ENCODE measurements around the gene GFOD1. TPM values are rescaled to one million over a fixed set of nuclear protein-coding genes. Genes with fewer than 3 reads are reported as not detected.
"Not testable (repeated sequence)": the region's sequence is repeated elsewhere in the genome, so short reads cannot be mapped to it uniquely, and the experiment has no call there.

GFOD1 gene
- total RNA-seq, 1 experiment from 2014 or later, result 5.6 TPM

- no peak for DNase-seq (ENCODE audit: extremely low read depth, low read depth)
These were observed 20.2 kb downstream of the GFOD1 start for GRCh38 chr6:13467216-13467600.

GRCh38 chr6:13466304-13467215, 20.8 kb downstream of the GFOD1 start:
- no peak for DNase-seq (ENCODE audit: extremely low read depth, low read depth)

GRCh38 chr6:13465734-13466133, 21.7 kb downstream of the GFOD1 start:
- no peak for DNase-seq (ENCODE audit: extremely low read depth, low read depth)

GRCh38 chr6:13463941-13464340, 23.5 kb downstream of the GFOD1 start:
- no peak for DNase-seq (ENCODE audit: extremely low read depth, low read depth)

GRCh38 chr6:13463328-13463717, 24.1 kb downstream of the GFOD1 start:
- no peak for DNase-seq (ENCODE audit: extremely low read depth, low read depth)

- DNase-seq (ENCODE audit: extremely low read depth, low read depth), result no peak
These were observed 24.7 kb downstream of the GFOD1 start for GRCh38 chr6:13462458-13463327.

- DNase-seq (ENCODE audit: extremely low read depth, low read depth), result no peak
These were observed 25.6 kb downstream of the GFOD1 start for GRCh38 chr6:13461805-13462204.

- no peak for DNase-seq (ENCODE audit: extremely low read depth, low read depth)
These were observed 26.1 kb downstream of the GFOD1 start for GRCh38 chr6:13461307-13461706.

GRCh38 chr6:13460289-13460688, 27.1 kb downstream of the GFOD1 start:
- DNase-seq (ENCODE audit: extremely low read depth, low read depth), result not testable (repeated sequence)

GRCh38 chr6:13457577-13457976, 29.8 kb downstream of the GFOD1 start:
- no peak for DNase-seq (ENCODE audit: extremely low read depth, low read depth)

GRCh38 chr6:13455552-13455966, 31.8 kb downstream of the GFOD1 start:
- DNase-seq (ENCODE audit: extremely low read depth, low read depth), result no peak

GRCh38 chr6:13454286-13455221, 32.8 kb downstream of the GFOD1 start:
- no peak for DNase-seq (ENCODE audit: extremely low read depth, low read depth)

- peak; percentile 6 for DNase-seq (ENCODE audit: extremely low read depth, low read depth)
These were observed 33.6 kb downstream of the GFOD1 start for GRCh38 chr6:13453771-13454251.

- no peak for DNase-seq (ENCODE audit: extremely low read depth, low read depth)
These were observed 34.2 kb downstream of the GFOD1 start for GRCh38 chr6:13453153-13453552.

GRCh38 chr6:13452346-13453117, 34.9 kb downstream of the GFOD1 start:
- DNase-seq (ENCODE audit: extremely low read depth, low read depth), result no peak

GRCh38 chr6:13451181-13451895, 36.1 kb downstream of the GFOD1 start:
- no peak for DNase-seq (ENCODE audit: extremely low read depth, low read depth)

GRCh38 chr6:13450628-13451027, 36.8 kb downstream of the GFOD1 start:
- DNase-seq (ENCODE audit: extremely low read depth, low read depth), result no peak

- DNase-seq (ENCODE audit: extremely low read depth, low read depth), result no peak
These were observed 39.3 kb downstream of the GFOD1 start for GRCh38 chr6:13447949-13448724.

Measured in NCI-H460 (cell line).